GM21423 (cell line): Measurements from ENCODE around the gene SOX2.

Experiments
- ATAC-seq: cut with Tn5 transposase; IDR thresholded peaks from one replicate; pipeline ENCODE4 v1.9.1; 2021; ENCODE audit warnings: mild to moderate bottlenecking, moderate library complexity; ENCODE audit not compliant: unreplicated experiment

Gene SOX2

GRCh38 chr3:181704421-181705085, 7.2 kb upstream of the SOX2 start:
- no peak for ATAC-seq

DNA sequence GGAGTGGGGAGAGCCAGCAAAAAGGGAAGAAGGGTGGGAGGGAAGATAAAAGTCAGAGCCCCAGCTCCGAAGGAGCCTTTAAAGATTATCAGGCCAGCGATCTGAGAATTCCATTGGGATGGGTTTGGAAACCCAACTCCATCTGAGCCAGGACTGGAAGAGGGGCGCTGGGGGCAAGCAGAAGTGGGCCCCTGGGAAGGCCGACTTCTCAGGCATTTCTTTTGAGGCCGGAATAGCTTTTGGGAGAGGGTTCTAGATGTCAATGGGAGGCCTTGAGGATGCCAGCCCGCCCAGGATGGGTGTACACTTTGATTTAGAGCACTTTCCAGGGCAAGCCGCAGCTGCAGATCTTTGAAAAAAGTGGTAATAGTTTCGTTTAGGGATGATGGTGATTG, 6.6 kb upstream of the SOX2 start:
- no peak for ATAC-seq

GRCh38 chr3:181707980-181708379, 3.7 kb upstream of the SOX2 start:
- ATAC-seq = no peak

DNA sequence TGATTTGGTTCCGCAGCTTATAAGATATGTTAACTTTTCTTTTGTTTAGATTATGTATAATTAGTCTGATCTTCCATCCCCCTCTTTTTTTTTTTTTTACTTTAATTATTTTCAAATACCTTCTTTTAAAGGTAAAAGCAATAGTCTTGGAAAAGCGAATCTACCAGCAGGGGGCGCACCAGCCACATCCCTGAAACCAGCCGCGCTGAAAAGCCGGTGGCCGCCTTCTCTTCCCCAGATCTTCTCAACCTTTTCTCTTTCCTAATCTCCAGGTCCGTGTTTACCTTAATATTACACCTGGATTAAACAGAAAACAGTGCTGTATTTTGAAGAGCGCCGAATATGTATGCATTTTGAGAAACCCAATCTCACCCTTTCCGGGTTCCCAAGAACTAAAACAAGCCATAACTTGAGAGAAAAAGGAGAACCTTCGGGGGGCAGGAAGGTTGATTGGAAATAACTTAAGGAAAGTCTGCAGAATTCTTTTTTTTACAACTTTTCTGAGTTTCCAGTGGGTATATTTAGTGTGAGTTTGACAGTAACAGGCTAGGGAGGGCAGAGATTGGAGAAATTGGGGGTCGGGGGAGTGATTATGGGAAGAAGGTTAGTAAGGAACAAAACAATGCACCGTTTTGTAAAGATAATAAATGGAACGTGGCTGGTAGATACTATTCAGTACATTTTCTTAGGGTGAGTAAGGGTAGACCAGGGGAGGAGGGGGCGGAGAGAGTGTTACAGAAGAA, 2.0 kb upstream of the SOX2 start:
- ATAC-seq = no peak

- no peak for ATAC-seq
Observed at GRCh38 chr3:181710345-181711291, 1.1 kb upstream of the SOX2 start.

GRCh38 chr3:181712226-181712552, 464 bp downstream of the SOX2 start:
- no peak for ATAC-seq

GRCh38 chr3:181712553-181713279, 991 bp downstream of the SOX2 start:
- no peak for ATAC-seq

- ATAC-seq = no peak
Observed at GRCh38 chr3:181713280-181713647, 1.5 kb downstream of the SOX2 start.

DNA sequence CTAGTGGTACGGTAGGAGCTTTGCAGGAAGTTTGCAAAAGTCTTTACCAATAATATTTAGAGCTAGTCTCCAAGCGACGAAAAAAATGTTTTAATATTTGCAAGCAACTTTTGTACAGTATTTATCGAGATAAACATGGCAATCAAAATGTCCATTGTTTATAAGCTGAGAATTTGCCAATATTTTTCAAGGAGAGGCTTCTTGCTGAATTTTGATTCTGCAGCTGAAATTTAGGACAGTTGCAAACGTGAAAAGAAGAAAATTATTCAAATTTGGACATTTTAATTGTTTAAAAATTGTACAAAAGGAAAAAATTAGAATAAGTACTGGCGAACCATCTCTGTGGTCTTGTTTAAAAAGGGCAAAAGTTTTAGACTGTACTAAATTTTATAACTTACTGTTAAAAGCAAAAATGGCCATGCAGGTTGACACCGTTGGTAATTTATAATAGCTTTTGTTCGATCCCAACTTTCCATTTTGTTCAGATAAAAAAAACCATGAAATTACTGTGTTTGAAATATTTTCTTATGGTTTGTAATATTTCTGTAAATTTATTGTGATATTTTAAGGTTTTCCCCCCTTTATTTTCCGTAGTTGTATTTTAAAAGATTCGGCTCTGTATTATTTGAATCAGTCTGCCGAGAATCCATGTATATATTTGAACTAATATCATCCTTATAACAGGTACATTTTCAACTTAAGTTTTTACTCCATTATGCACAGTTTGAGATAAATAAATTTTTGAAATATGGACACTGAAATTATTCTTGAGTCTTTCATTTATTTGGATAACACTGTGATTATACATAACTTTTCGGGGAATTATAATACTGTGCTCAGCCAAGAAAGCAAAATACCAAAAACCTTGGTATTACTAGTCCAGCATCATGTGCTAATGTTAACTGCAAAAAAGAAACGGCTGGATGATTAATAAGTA, 2.2 kb downstream of the SOX2 start:
- ATAC-seq = no peak

DNA sequence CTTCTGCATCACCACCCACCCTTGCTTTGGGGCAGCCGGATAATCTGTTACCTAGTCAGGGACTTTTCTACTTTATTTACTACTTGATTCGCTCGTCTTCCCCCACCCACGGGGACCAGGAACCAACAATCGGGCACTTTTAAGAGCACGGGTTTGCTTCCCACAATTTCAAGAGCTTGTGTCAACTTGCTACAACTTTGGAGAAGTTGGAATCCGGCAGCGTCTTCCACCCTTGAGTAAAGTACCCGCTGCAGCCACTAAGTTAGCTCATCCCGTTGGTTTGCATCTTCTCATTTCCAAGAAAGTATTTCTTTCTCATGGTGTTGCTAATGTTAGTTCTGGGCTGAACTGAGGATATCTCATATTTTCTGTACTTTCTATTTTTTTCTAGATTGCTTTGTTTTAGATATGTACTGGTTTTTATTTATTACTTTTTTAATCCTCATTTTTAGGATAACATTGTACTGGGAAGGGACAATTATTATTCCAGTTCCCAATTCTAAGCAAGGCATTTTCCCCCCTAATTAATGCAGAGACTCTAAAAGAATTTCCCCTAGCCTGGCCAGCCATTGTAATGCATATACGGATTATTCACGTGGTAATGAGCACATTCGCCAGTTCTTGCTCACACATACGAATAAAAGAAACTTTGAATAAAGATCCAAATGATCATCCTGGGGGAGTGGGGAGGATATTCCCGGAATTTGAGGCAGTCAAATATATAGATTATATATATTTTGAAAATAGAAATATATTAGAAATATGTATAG, 4.0 kb downstream of the SOX2 start:
- no peak for ATAC-seq

DNA sequence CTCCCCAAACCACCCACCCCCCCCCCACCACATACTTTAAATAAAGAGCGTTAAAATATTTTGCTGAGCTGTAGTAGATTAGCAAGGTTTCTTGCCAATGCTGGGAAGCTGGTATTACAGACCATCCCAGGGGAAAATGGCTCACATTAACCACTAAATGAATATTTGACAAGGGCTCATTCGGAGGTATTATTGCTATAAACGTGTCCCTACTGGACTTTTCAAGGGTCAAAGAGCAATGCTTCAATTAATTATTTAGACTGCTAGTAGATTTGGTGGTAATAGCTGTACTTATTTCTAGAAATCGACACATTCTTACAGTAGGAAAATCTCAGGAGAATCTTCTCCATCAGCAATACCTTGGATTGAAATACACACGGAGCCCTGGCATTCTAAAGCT, 5.2 kb downstream of the SOX2 start:
- ATAC-seq = no peak

GRCh38 chr3:181717549-181718171, 5.9 kb downstream of the SOX2 start:
- ATAC-seq = no peak

DNA sequence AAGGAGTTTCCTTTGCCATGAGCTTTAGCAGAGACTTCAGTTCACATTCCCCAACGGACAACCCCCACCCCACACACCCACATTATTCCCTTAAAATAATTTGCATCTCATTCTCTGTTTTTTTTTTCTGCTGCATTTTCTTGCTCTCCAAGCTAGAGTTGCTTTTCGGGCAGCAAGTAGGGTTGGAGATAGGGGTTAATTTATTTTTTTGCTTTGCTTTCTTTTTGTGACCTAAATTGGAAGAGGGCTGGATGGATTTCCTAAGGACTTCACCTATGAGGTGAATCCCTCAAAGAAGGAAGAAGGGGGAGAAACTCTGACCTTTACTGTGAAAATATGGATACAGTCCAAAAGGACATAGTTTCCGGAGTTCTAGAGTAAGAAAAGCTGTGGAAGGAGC, 6.6 kb downstream of the SOX2 start:
- no peak for ATAC-seq

GRCh38 chr3:181718987-181719911, 7.5 kb downstream of the SOX2 start:
- ATAC-seq = no peak

GRCh38 chr3:181719991-181720680, 8.4 kb downstream of the SOX2 start:
- no peak for ATAC-seq

DNA sequence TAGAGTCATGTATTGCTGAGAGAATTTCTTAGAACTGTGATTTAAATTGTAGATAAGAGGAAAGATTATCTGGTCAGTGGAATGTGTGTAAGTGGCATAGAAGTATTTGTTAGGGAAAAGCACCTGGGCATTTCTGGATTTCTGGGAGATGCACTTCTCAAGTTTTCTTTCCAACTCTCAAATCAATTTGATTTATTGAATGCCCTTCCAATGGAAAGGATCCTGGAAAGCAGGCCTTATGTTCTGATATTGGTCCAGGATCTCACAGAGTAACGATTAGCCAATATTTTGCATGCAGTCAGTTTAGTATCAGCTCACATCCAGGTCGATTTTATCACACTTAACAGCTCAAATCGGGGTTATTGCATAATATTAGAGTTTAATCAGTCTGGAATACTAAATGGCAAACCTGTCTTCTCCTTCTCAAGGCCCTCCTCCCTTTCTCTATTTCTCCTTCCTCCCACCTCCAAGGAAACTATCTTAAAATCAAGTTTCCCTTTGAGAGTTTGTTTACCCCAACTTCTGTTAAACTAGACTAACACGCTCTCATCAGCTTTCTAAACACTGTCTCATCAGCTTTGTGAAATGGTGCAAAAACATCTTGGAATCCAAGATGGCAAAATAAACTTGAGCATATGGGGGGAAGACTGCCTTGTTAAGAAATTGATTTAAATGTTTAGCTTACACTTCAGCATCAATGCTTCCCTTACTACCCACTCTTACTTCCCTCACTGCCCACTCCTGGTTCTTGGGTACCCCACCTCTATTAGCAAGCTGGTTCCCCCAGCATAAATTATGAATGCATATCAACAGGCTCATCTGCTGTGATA, 9.5 kb downstream of the SOX2 start:
- ATAC-seq = no peak
